ENCODE results near the gene LIPC. TPM values are rescaled to one million over a fixed set of nuclear protein-coding genes. Genes with fewer than 3 reads are reported as not detected.

The LIPC gene
- total RNA-seq, 1 donor from 2014 or later, result 0.65 TPM

- DNase-seq, result no peak
- ATAC-seq (ENCODE audit: poor library complexity), result no peak
- intact Hi-C loops (cut with DNase I), result no loop called here
Observed at GRCh38 chr15:58465866-58466517, 34.2 kb downstream of the LIPC start.

GRCh38 chr15:58466566-58466965, 34.8 kb downstream of the LIPC start:
- ATAC-seq (ENCODE audit: poor library complexity) (no peak), DNase-seq (no peak)
- intact Hi-C loops (cut with DNase I), result no loop called here

- DNase-seq, result no peak
- no peak for ATAC-seq (ENCODE audit: poor library complexity)
- intact Hi-C loops (cut with DNase I), result no loop called here
Observed at GRCh38 chr15:58467121-58467721, 35.4 kb downstream of the LIPC start.

- no peak for DNase-seq
- intact Hi-C loops (cut with DNase I), result no loop called here
- ATAC-seq (ENCODE audit: poor library complexity), result no peak
Observed at GRCh38 chr15:58467722-58468423, 36.1 kb downstream of the LIPC start.

- DNase-seq (no peak), ATAC-seq (ENCODE audit: poor library complexity) (peak; percentile 69)
- intact Hi-C loops (cut with DNase I), result no loop called here
Observed at GRCh38 chr15:58469432-58470353, 37.9 kb downstream of the LIPC start.

- intact Hi-C loops (cut with DNase I), result no loop called here
- no peak for ATAC-seq (ENCODE audit: poor library complexity)
- no peak for DNase-seq
Observed at GRCh38 chr15:58471348-58471747, 39.6 kb downstream of the LIPC start.

GRCh38 chr15:58472221-58472620, 40.4 kb downstream of the LIPC start:
- no peak for DNase-seq
- intact Hi-C loops (cut with DNase I), result no loop called here

GRCh38 chr15:58472821-58473581, 41.2 kb downstream of the LIPC start:
- DNase-seq (no peak), ATAC-seq (ENCODE audit: poor library complexity) (no peak)
- intact Hi-C loops (cut with DNase I), result no loop called here

More at GRCh38 chr15:58472221-58472620, 40.4 kb downstream of the LIPC start:
- no peak for ATAC-seq (ENCODE audit: poor library complexity)

- DNase-seq (no peak), ATAC-seq (ENCODE audit: poor library complexity) (no peak)
- intact Hi-C loops (cut with DNase I), result no loop called here
Observed at GRCh38 chr15:58473724-58474123, 41.9 kb downstream of the LIPC start.

GRCh38 chr15:58474741-58475323, 43.0 kb downstream of the LIPC start:
- DNase-seq (no peak), ATAC-seq (ENCODE audit: poor library complexity) (no peak)
- intact Hi-C loops (cut with DNase I), result no loop called here

GRCh38 chr15:58475573-58476524, 44.1 kb downstream of the LIPC start:
- DNase-seq (no peak), ATAC-seq (ENCODE audit: poor library complexity) (peak; percentile 51)
- intact Hi-C loops (cut with DNase I), result no loop called here

GRCh38 chr15:58476525-58477162, 44.9 kb downstream of the LIPC start:
- ATAC-seq (ENCODE audit: poor library complexity), result no peak
- intact Hi-C loops (cut with DNase I), result no loop called here
- no peak for DNase-seq

GRCh38 chr15:58477170-58477569, 45.4 kb downstream of the LIPC start:
- no peak for DNase-seq
- ATAC-seq (ENCODE audit: poor library complexity), result no peak
- intact Hi-C loops (cut with DNase I), result no loop called here

GRCh38 chr15:58478035-58478434, 46.2 kb downstream of the LIPC start:
- intact Hi-C loops (cut with DNase I), result no loop called here
- ATAC-seq (ENCODE audit: poor library complexity) (no peak), DNase-seq (no peak)

GRCh38 chr15:58478579-58478978, 46.8 kb downstream of the LIPC start:
- intact Hi-C loops (cut with DNase I), result no loop called here
- no peak for ATAC-seq (ENCODE audit: poor library complexity)

GRCh38 chr15:58479941-58480340, 48.1 kb downstream of the LIPC start:
- ATAC-seq (ENCODE audit: poor library complexity), result no peak
- intact Hi-C loops (cut with DNase I), result no loop called here

More at GRCh38 chr15:58478579-58478978, 46.8 kb downstream of the LIPC start:
- no peak for DNase-seq

More at GRCh38 chr15:58479941-58480340, 48.1 kb downstream of the LIPC start:
- DNase-seq, result no peak
